H1 (cell line): ENCODE data around the gene TMEM35A. TPM values are rescaled to one million over a fixed set of nuclear protein-coding genes. Genes with fewer than 3 reads are reported as not detected.

ENCODE experiments used
- CTCF ChIA-PET: fragments of 300-600 bp; sonication (Branson Sonifier 250); formaldehyde crosslinking; loops from one replicate; lab custom pipeline; 2021; ENCODE audit not compliant: partially characterized antibody; lab: Charles Lee
- POLR2A ChIA-PET: fragments of 300-600 bp; sonication (Branson Sonifier 250); formaldehyde crosslinking; loops from one replicate; lab custom pipeline; 2021; ENCODE audit warnings: inconsistent platforms; ENCODE audit not compliant: partially characterized antibody; lab: Charles Lee
- DNase-seq, 2 experiments: peaks; one replicate each; pipeline versions ENCODE4 v3.0.0 to v3.0.0-alpha.2; 2010 to 2022; ENCODE audit warnings: low spot score in 2 of 2, low read depth in 1 of 2, mixed read lengths in 1 of 2
- FAIRE-seq: peaks from 2 replicates; lab custom pipeline; 2011; peaks lifted over from hg19 to GRCh38; lab: Jason Lieb, UNC
- H2AFZ ChIP-seq: 2 replicates; pipeline ENCODE4 v1.8.1; 2012; ENCODE audit warnings: low read length, inconsistent platforms
- H2AK5ac ChIP-seq: 2 replicates; pipeline ENCODE4 v1.6.1; 2013; ENCODE audit warnings: low read depth, low read length
- H2BK120ac ChIP-seq: replicated peaks from 2 replicates; pipeline ENCODE3; 2013; ENCODE audit warnings: low read depth, low read length, inconsistent platforms
- H2BK12ac ChIP-seq: 2 replicates; pipeline ENCODE4 v1.6.1; 2013; ENCODE audit warnings: low read depth, low read length
- H2BK15ac ChIP-seq: 2 replicates; pipeline ENCODE4 v1.6.1; 2013; ENCODE audit warnings: low read length
- H2BK20ac ChIP-seq: 2 replicates; pipeline ENCODE4 v1.6.1; 2013; ENCODE audit warnings: low read length
- H2BK5ac ChIP-seq: 2 replicates; pipeline ENCODE4 v1.6.1; 2013; ENCODE audit warnings: low read depth, low read length
- H3K14ac ChIP-seq: 2 replicates; pipeline ENCODE4 v1.6.1; 2013; ENCODE audit warnings: inconsistent platforms; ENCODE audit not compliant: insufficient read length
- H3K18ac ChIP-seq: 2 replicates; pipeline ENCODE4 v1.6.1; 2013; ENCODE audit warnings: low read length; ENCODE audit errors: extremely low read depth
- H3K23ac ChIP-seq: 2 replicates; pipeline ENCODE4 v1.6.1; 2013; ENCODE audit warnings: inconsistent platforms; ENCODE audit not compliant: insufficient read length
- H3K23me2 ChIP-seq: 2 replicates; pipeline ENCODE4 v1.6.1; 2013; ENCODE audit warnings: low read depth, low read length
- H3K27ac ChIP-seq: 2 replicates; pipeline ENCODE4 v1.6.1; 2011; ENCODE audit warnings: low read depth, low read length, inconsistent platforms
- H3K27me3 ChIP-seq, 4 experiments: replicated peaks in 1 of 4; 1 replicate in 1 of 4; 2 replicates in 3 of 4; pipeline versions ENCODE4 v1.6.1 to v1.8.1; 2011 to 2013; ENCODE audit warnings: low read length in 3 of 4, mild to moderate bottlenecking in 3 of 4, inconsistent platforms in 2 of 4, mixed read lengths in 2 of 4, moderate library complexity in 1 of 4; ENCODE audit not compliant: control insufficient read depth in 3 of 4, insufficient read depth in 3 of 4; ENCODE audit errors: extremely low read depth in 1 of 4
- H3K36me3 ChIP-seq, 4 experiments: 2 replicates each; pipeline versions ENCODE4 v1.6.1 to v1.8.1; 2011 to 2013; ENCODE audit warnings: mild to moderate bottlenecking in 4 of 4, low read length in 3 of 4, moderate library complexity in 2 of 4, control low read depth in 1 of 4, inconsistent platforms in 1 of 4; ENCODE audit not compliant: insufficient read depth in 4 of 4, control insufficient read depth in 2 of 4
- H3K4ac ChIP-seq: replicated peaks from 2 replicates; pipeline ENCODE3; 2013; ENCODE audit warnings: low read length, low read depth, mixed read lengths, inconsistent platforms; ENCODE audit not compliant: insufficient read length
- H3K4me1 ChIP-seq, 4 experiments: replicated peaks in 1 of 4; 1 replicate in 1 of 4; 2 replicates in 3 of 4; pipeline versions ENCODE4 v1.6.1 to v1.8.1; 2011 to 2013; ENCODE audit warnings: low read length in 3 of 4, inconsistent platforms in 2 of 4, mixed read lengths in 1 of 4; ENCODE audit not compliant: insufficient read depth in 4 of 4, control insufficient read depth in 3 of 4
- H3K4me2 ChIP-seq, 2 experiments: 2 replicates each; pipeline versions ENCODE4 v1.6.1 to v1.8.1; 2011 to 2013; ENCODE audit warnings: low read depth in 2 of 2, low read length in 2 of 2, control low read depth in 1 of 2, inconsistent platforms in 1 of 2, mild to moderate bottlenecking in 1 of 2; ENCODE audit not compliant: insufficient read depth in 1 of 2
- H3K4me3 ChIP-seq, 4 experiments: fragments of 200-600, 300-600 bp in 1 of 4; sonication (generic), shearing (Covaris generic), sonication (Bioruptor Twin) in 1 of 4; 2 replicates each; pipeline versions ENCODE4 v1.5.1 to v1.8.1; 2011 to 2016; ENCODE audit warnings: low read length in 4 of 4, low read depth in 3 of 4, control low read depth in 2 of 4, inconsistent platforms in 2 of 4, mild to moderate bottlenecking in 2 of 4, mixed read lengths in 1 of 4, moderate library complexity in 1 of 4; ENCODE audit not compliant: insufficient read depth in 2 of 4; ENCODE audit errors: extremely low read depth in 1 of 4
- H3K56ac ChIP-seq: replicated peaks from 2 replicates; pipeline ENCODE3; 2013; ENCODE audit warnings: low read depth, mild to moderate bottlenecking, mixed read lengths, low read length, inconsistent platforms; ENCODE audit not compliant: insufficient read length
- H3K79me1 ChIP-seq: 2 replicates; pipeline ENCODE4 v1.6.1; 2013; ENCODE audit warnings: low read depth, low read length, control low read depth
- H3K79me2 ChIP-seq, 2 experiments: 2 replicates each; pipeline versions ENCODE4 v1.6.1 to v1.8.1; 2012 to 2013; ENCODE audit warnings: low read length in 2 of 2, mild to moderate bottlenecking in 2 of 2, inconsistent platforms in 1 of 2; ENCODE audit not compliant: insufficient read depth in 2 of 2, control insufficient read depth in 1 of 2
- H3K9ac ChIP-seq, 4 experiments: replicated peaks in 1 of 4; 1 replicate in 1 of 4; 2 replicates in 3 of 4; pipeline versions ENCODE4 v1.6.1 to v1.8.1; 2011 to 2013; ENCODE audit warnings: low read depth in 3 of 4, low read length in 3 of 4, control low read depth in 2 of 4, mild to moderate bottlenecking in 2 of 4, moderate library complexity in 2 of 4, inconsistent platforms in 1 of 4; ENCODE audit errors: extremely low read depth in 1 of 4
- H3K9me3 ChIP-seq, 2 experiments: 2 replicates each; pipeline versions ENCODE4 v1.6.1 to v1.8.1; 2012 to 2013; ENCODE audit warnings: mild to moderate bottlenecking in 2 of 2, moderate library complexity in 2 of 2, control low read depth in 1 of 2, inconsistent platforms in 1 of 2, low read depth in 1 of 2, low read length in 1 of 2, mixed read lengths in 1 of 2; ENCODE audit not compliant: insufficient read depth in 2 of 2
- H4K20me1 ChIP-seq, 2 experiments: replicated peaks in 1 of 2; 2 replicates each; pipeline versions ENCODE3 to v1.8.1; 2011 to 2013; ENCODE audit warnings: inconsistent platforms in 2 of 2, low read length in 2 of 2, mild to moderate bottlenecking in 1 of 2; ENCODE audit not compliant: insufficient read depth in 2 of 2, control insufficient read depth in 1 of 2
- H4K5ac ChIP-seq: 2 replicates; pipeline ENCODE4 v1.6.1; 2013; ENCODE audit warnings: low read length, low read depth, mixed read lengths, inconsistent platforms; ENCODE audit not compliant: insufficient read length
- H4K8ac ChIP-seq: 2 replicates; pipeline ENCODE4 v1.8.0; 2013; ENCODE audit warnings: mild to moderate bottlenecking, moderate library complexity, low read length, inconsistent platforms; ENCODE audit not compliant: insufficient read depth; ENCODE audit errors: extremely low read depth
- H4K91ac ChIP-seq: replicated peaks from 2 replicates; pipeline ENCODE3; 2013; ENCODE audit warnings: low read length, mixed read lengths, inconsistent platforms; ENCODE audit not compliant: insufficient read length
- BCL11A ChIP-seq, 2 experiments: IDR thresholded peaks; one replicate each; pipeline ENCODE4 v1.6.1; 2011; ENCODE audit warnings: low read depth in 2 of 2, low read length in 2 of 2, mild to moderate bottlenecking in 2 of 2
- CBX8 ChIP-seq: fragments of 300-800, 300-1000 bp; sonication (generic); IDR thresholded peaks from 2 replicates; pipeline ENCODE4 v1.7.1; 2016; ENCODE audit warnings: low read depth, low read length, borderline replicate concordance
- CHD1 ChIP-seq: IDR thresholded peaks from 2 replicates; pipeline ENCODE4 v1.6.1; 2012; ENCODE audit warnings: low read depth, low read length, improper control_type of control experiment
- CHD2 ChIP-seq: IDR thresholded peaks from 2 replicates; pipeline ENCODE4 v1.6.1; 2012; ENCODE audit warnings: low read length, improper control_type of control experiment
- CTBP2 ChIP-seq: IDR thresholded peaks from 2 replicates; pipeline ENCODE4 v1.7.0; 2011; ENCODE audit warnings: borderline replicate concordance, mild to moderate bottlenecking, moderate library complexity, mixed read lengths, low read length; ENCODE audit not compliant: insufficient read depth, insufficient read length
- GABPA ChIP-seq: IDR thresholded peaks from 2 replicates; pipeline ENCODE4 v1.6.1; 2011; ENCODE audit warnings: mild to moderate bottlenecking, low read length, moderate library complexity, borderline replicate concordance; ENCODE audit not compliant: insufficient read depth
- GTF2F1 ChIP-seq: IDR thresholded peaks from 2 replicates; pipeline ENCODE4 v1.6.1; 2012; ENCODE audit warnings: low read depth, low read length, improper control_type of control experiment, borderline replicate concordance
- HDAC2 ChIP-seq, 2 experiments: fragments of 300-600 bp in 1 of 2; sonication (generic) in 1 of 2; IDR thresholded peaks; 2 replicates each; pipeline ENCODE4 v1.6.1; 2011 to 2012; ENCODE audit warnings: low read depth in 2 of 2, low read length in 2 of 2, mild to moderate bottlenecking in 2 of 2, moderate library complexity in 2 of 2, borderline replicate concordance in 1 of 2, inconsistent platforms in 1 of 2
- NANOG ChIP-seq: IDR thresholded peaks from 2 replicates; pipeline ENCODE4 v1.6.1; 2011; ENCODE audit warnings: low read length, low read depth, mild to moderate bottlenecking, inconsistent platforms; ENCODE audit not compliant: insufficient read depth, poor library complexity, severe bottlenecking
- RAD21 ChIP-seq, 2 experiments: IDR thresholded peaks in 1 of 2; conservative IDR thresholded peaks in 1 of 2; 2 replicates each; pipeline ENCODE4 v1.6.1; 2011; ENCODE audit warnings: low read depth in 2 of 2, low read length in 2 of 2, improper control_type of control experiment in 1 of 2, inconsistent platforms in 1 of 2, mild to moderate bottlenecking in 1 of 2, moderate library complexity in 1 of 2
- RBBP5 ChIP-seq: IDR thresholded peaks from 2 replicates; pipeline ENCODE4 v1.7.1; 2012; ENCODE audit warnings: low read depth, mild to moderate bottlenecking, inconsistent platforms, low read length, moderate library complexity, borderline replicate concordance
- SIRT6 ChIP-seq: IDR thresholded peaks from one replicate; pipeline ENCODE4 v1.7.1; 2012; ENCODE audit warnings: low read length, inconsistent platforms
- SP1 ChIP-seq: IDR thresholded peaks from 2 replicates; pipeline ENCODE4 v1.6.1; 2011; ENCODE audit warnings: low read depth, low read length
- SP2 ChIP-seq: IDR thresholded peaks from 2 replicates; pipeline ENCODE4 v1.6.1; 2012; ENCODE audit warnings: mild to moderate bottlenecking, low read length, inconsistent platforms
- SP4 ChIP-seq: IDR thresholded peaks from 2 replicates; pipeline ENCODE4 v1.6.1; 2012; ENCODE audit warnings: low read length, inconsistent platforms
- WGBS, 2 experiments: shearing (Covaris generic) in 1 of 2; methylation state at CpG; one replicate each; pipeline versions ENCODE4 v1.1.6 to v1.1.7; 2013 to 2015; ENCODE audit warnings: low lambda C conversion rate in 2 of 2, mixed read lengths in 2 of 2, inconsistent platforms in 1 of 2, low coverage in 1 of 2, missing lambda C conversion rate in 1 of 2; ENCODE audit not compliant: insufficient replicate concordance in 2 of 2, insufficient coverage in 1 of 2, insufficient read length in 1 of 2; ENCODE audit errors: extremely low coverage in 1 of 2, missing lambda C conversion rate in 1 of 2; 5-methylcytosine and 5-hydroxymethylcytosine counted together
- polyA plus RNA-seq, 7 experiments: library from polyadenylated mRNA; depleted of rRNA in 3 of 7; stranded (reverse) in 5 of 7; unstranded in 2 of 7; fragments of >200 nt in 5 of 7; fragments of 200-250 nt in 2 of 7; gene quantifications; 1 replicate in 5 of 7; 2 replicates in 1 of 7; 4 replicates in 1 of 7; pipeline versions ENCODE4 v1.2.1 to v1.2.3, GENCODE V29; 2011 to 2013; ENCODE audit warnings: missing spikeins in 2 of 7, mixed read lengths in 2 of 7
- total RNA-seq: library from RNA; stranded (reverse); fragmentation: NEBNext Ultra II Directional; extraction: Animal tissue kit (Norgen Biotek cat#: 25700); gene quantifications from 2 replicates; pipeline ENCODE4 v1.2.1, GENCODE V29; 2021

Gene TMEM35A
- total and polyA plus RNA-seq, 2 of the 8 experiments (the other 6 are each of a cell fraction or from before 2014, with no cell fraction given): 5.5 to 5.8 TPM

DNA sequence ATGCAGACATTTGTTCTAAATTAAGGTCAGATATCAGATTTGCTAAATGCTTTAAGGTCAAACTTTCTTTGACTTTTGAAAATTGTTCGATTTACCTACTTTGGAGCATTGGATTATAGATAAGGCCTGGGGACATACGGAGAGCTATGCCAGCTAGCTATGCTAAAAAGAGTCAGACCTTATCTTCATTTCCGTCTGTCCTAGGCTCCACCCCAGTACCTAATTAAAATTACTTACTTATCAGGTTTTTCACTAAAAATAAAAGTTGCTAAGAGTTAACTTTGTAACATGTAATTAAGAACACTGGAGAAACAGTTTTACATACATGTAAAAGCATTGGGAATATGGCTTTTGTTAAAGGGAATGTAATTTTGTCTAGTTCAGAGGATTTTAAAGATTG, 7.1 kb upstream of the TMEM35A start:
- Histone ChIP-seq H2BK12ac (no peak overlapping the region), H3K9me3 (no peaks in the 10 kb centered on the region), H2BK5ac (no peak overlapping the region), H2AFZ (no peak overlapping the region), H3K36me3 (no peaks in the 10 kb centered on the region), H3K4me2 (no peak overlapping the region), H3K4ac (no peak overlapping the region), H3K18ac (no peak overlapping the region), H3K14ac (no peak overlapping the region), H3K23ac (no peak overlapping the region), H2AK5ac (no peak overlapping the region), H4K91ac (no peak overlapping the region), H2BK15ac (no peak overlapping the region), H4K8ac (no peak overlapping the region), H3K79me1 (no peaks in the 10 kb centered on the region), H2BK20ac (no peak overlapping the region), H4K20me1 (no peaks in the 10 kb centered on the region), H2BK120ac (no peak overlapping the region), H4K5ac (no peak overlapping the region), H3K56ac (no peak overlapping the region), H3K79me2 (no peaks in the 10 kb centered on the region), H3K27ac (no peak overlapping the region), H3K27me3 (no peaks in the 10 kb centered on the region), H3K4me1 (no peaks in the 10 kb centered on the region), H3K9ac (no peak overlapping the region), H3K23me2 (no peaks in the 10 kb centered on the region), H3K4me3 (no peak overlapping the region)
- FAIRE-seq: no peak
- ChIA-PET CTCF (no interaction called here), POLR2A (no interaction called here)
- no peak for DNase-seq
- WGBS, 2 experiments: 94% methylated on average over 3 of the region's 3 CpGs; no CpG with 5 or more reads in 1 of the 2 experiments
- no peak for TF ChIP-seq SP2
- TF ChIP-seq CHD2: no peak
- no peak for TF ChIP-seq GTF2F1
- no peak for TF ChIP-seq CBX8
- no peak for TF ChIP-seq NANOG
- no peak for TF ChIP-seq CHD1
- no peak for TF ChIP-seq RAD21 (IDR thresholded peaks at IDR 0.05 in 1 of 2, conservative IDR thresholded peaks at IDR 0.05 in 1 of 2; ENCODE audit: low read depth in 2 of 2, low read length in 2 of 2)
- TF ChIP-seq CTBP2: no peak
- TF ChIP-seq BCL11A (IDR thresholded peaks at IDR 0.05; ENCODE audit: low read depth in 2 of 2, low read length in 2 of 2): no peak
- TF ChIP-seq SIRT6: no peak
- TF ChIP-seq SP1: no peak
- no peak for TF ChIP-seq RBBP5
- TF ChIP-seq GABPA: no peak
- TF ChIP-seq SP4: no peak
- TF ChIP-seq HDAC2 (IDR thresholded peaks at IDR 0.05; ENCODE audit: borderline replicate concordance in 1 of 2, low read depth in 2 of 2, low read length in 2 of 2): no peak
